ENCODE measurements around the gene NAGA. TPM values are rescaled to one million over a fixed set of nuclear protein-coding genes. Genes with fewer than 3 reads are reported as not detected.

Gene NAGA
- total and polyA plus RNA-seq, 2 of the 4 experiments (the other 2 are of a cell fraction): 34.3 to 44.8 TPM

DNA sequence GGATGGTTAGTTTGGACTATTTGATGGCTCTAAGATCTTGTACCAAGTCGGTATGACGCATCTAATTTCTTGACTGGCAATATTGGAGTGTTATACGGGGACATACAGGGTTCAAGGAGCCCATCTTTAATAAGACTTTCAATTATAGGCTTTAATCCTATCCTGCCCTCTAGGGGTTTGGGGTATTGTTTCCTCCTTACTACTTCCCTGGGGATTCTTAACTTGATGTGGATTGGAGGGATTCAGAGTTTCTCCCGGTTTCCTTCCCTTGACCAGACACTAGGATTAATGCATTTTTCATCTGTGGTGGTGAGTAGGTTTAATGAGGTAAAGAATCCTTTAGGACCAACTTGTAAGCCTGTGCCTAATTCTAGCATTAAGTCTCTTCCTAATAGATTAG is 41.2 kb upstream of the NAGA start:
- H4K91ac ChIP-seq (ENCODE audit: insufficient read depth, low read depth, low read length): no peak overlapping the region
- H3K27me3 ChIP-seq (ENCODE audit: control insufficient read depth, insufficient read depth, low read length): no peaks in the 10 kb centered on the region; the same call in 1 of the 2 replicates
- no TSS peak for BruUV-seq (replicated peaks)
- H3K9me3 ChIP-seq (ENCODE audit: control insufficient read depth, insufficient read depth, low read length): peaks cover 13% of the 10 kb centered on the region
- no peak overlapping the region for H2BK20ac ChIP-seq (ENCODE audit: low read depth, low read length)
- no peak overlapping the region for H3K4me2 ChIP-seq (ENCODE audit: low read depth, low read length)
- H3K27ac ChIP-seq (ENCODE audit: insufficient read depth, low read length): no peak overlapping the region
- dilution Hi-C loops (cut with HindIII; ENCODE audit: low sequenced_read_pairs, unreplicated experiment): no loop called here
- H3K9me1 ChIP-seq (ENCODE audit: insufficient read depth, low read length): no peaks in the 10 kb centered on the region
- DNase-seq (no peak), ATAC-seq (ENCODE audit: low read depth) (no peak)
- H4K8ac ChIP-seq (ENCODE audit: low read depth in 2 of 2, low read length in 2 of 2): no peak overlapping the region
- no peak overlapping the region for H3K9ac ChIP-seq (ENCODE audit: low read depth, low read length)
- no peak overlapping the region for H2AFZ ChIP-seq (replicated peaks; ENCODE audit: low read length, poor library complexity)
- ChIA-PET POLR2A (ENCODE audit: unreplicated experiment) (no interaction called here), CTCF (no interaction called here)
- no peak overlapping the region for H2BK15ac ChIP-seq (ENCODE audit: low read depth, low read length)
- WGBS, 2 experiments (ENCODE audit: extremely low coverage in 2 of 2, insufficient read length in 1 of 2): no CpG with 5 or more reads among the region's 4 CpGs
- no peak overlapping the region for H3K23ac ChIP-seq (ENCODE audit: low read depth, low read length)
- peaks cover 2% of the 10 kb centered on the region; the same call in 1 of the 2 replicates for H3K4me1 ChIP-seq (ENCODE audit: control insufficient read depth, insufficient read depth, low read length)
- intact Hi-C loops (cut with micrococcal nuclease): no loop called here
- H2BK5ac ChIP-seq (ENCODE audit: low read depth, low read length, poor library complexity, severe bottlenecking): no peak overlapping the region
- no peak overlapping the region for H2AK5ac ChIP-seq (ENCODE audit: low read depth, low read length)
- TF ChIP-seq CEBPB (IDR thresholded peaks at IDR 0.05; ENCODE audit: low read depth, low read length): no peak
- H3K4me3 ChIP-seq (ENCODE audit: insufficient read depth, low read depth, low read length): no peak overlapping the region
- no peak overlapping the region for H3K14ac ChIP-seq (replicated peaks; ENCODE audit: low read depth, low read length)
- H3K18ac ChIP-seq (ENCODE audit: low read depth, low read length): no peak overlapping the region
- no peaks in the 10 kb centered on the region for H4K20me1 ChIP-seq (ENCODE audit: insufficient read depth, low read length)
- H3K56ac ChIP-seq (ENCODE audit: extremely low read depth, insufficient read depth, low read length): no peak overlapping the region
- H2AK9ac ChIP-seq (replicated peaks; ENCODE audit: low read depth, low read length, poor library complexity): no peak overlapping the region
- H4K5ac ChIP-seq (ENCODE audit: low read depth, low read length): no peak overlapping the region
- no peak overlapping the region for H3K4ac ChIP-seq (ENCODE audit: low read depth, low read length)
- H3K79me1 ChIP-seq (ENCODE audit: low read depth in 1 of 2, low read length in 2 of 2): no peaks in the 10 kb centered on the region
- in situ Hi-C loops (cut with MboI; ENCODE audit: low sequenced_read_pairs): no loop called here
- H2BK120ac ChIP-seq (ENCODE audit: low read depth, low read length): no peak overlapping the region
- H3K36me3 ChIP-seq (ENCODE audit: control insufficient read depth, insufficient read depth, low read length): no peaks in the 10 kb centered on the region
